Endothelial cell of umbilical vein (primary cell): ENCODE results near the gene CNOT1.

Experiments
- CTCF ChIP-seq, 2 donors: IDR thresholded peaks; 1 replicate in 1 of 2; 2 replicates in 1 of 2; pipeline ENCODE4 v1.5.1; 2011; ENCODE audit warnings: low read length in 2 of 2, mild to moderate bottlenecking in 2 of 2, moderate library complexity in 2 of 2, control low read depth in 1 of 2, inconsistent platforms in 1 of 2, low read depth in 1 of 2; ENCODE audit not compliant: insufficient read depth in 1 of 2; ENCODE audit errors: extremely low read depth in 1 of 2
- EZH2 ChIP-seq: IDR thresholded peaks from 2 replicates; pipeline ENCODE4 v1.6.1; 2012; ENCODE audit warnings: borderline replicate concordance, low read depth, mild to moderate bottlenecking, moderate library complexity, low read length, inconsistent platforms; ENCODE audit not compliant: severe bottlenecking
- FOS ChIP-seq: IDR thresholded peaks from 2 replicates; pipeline ENCODE4 v1.6.1; 2011; ENCODE audit warnings: mild to moderate bottlenecking, low read length, moderate library complexity, borderline replicate concordance; ENCODE audit not compliant: insufficient read depth
- MAX ChIP-seq: IDR thresholded peaks from 2 replicates; pipeline ENCODE4 v1.6.1; 2011; ENCODE audit not compliant: insufficient read depth, insufficient read length
- MYC ChIP-seq: IDR thresholded peaks from one replicate; pipeline ENCODE4 v1.6.1; 2011; ENCODE audit warnings: mild to moderate bottlenecking, low read depth, low read length
- POLR2A ChIP-seq: IDR thresholded peaks from 2 replicates; pipeline ENCODE4 v1.6.1; 2012; ENCODE audit warnings: low read depth, mild to moderate bottlenecking, control low read depth, low read length
- POLR2AphosphoS5 ChIP-seq: IDR thresholded peaks from 2 replicates; pipeline ENCODE4 v1.6.1; 2012; ENCODE audit warnings: low read depth, mild to moderate bottlenecking, control low read depth, low read length, moderate library complexity; ENCODE audit not compliant: insufficient read depth

GRCh38 chr16:58537124-58537906 is 92.3 kb downstream of the CNOT1 start:
- no peak for TF ChIP-seq CTCF (IDR thresholded peaks at IDR 0.05; ENCODE audit: extremely low read depth in 1 of 2, insufficient read depth in 1 of 2, low read depth in 1 of 2, low read length in 2 of 2)
- TF ChIP-seq POLR2A: no peak
- TF ChIP-seq FOS: no peak
- TF ChIP-seq MAX: no peak
- TF ChIP-seq EZH2: no peak
- no peak for TF ChIP-seq POLR2AphosphoS5
- TF ChIP-seq MYC: no peak
